ENCODE measurements around the gene ARHGAP22.

Gene ARHGAP22

GRCh38 chr10:48467669-48468068 is 137.2 kb downstream of the ARHGAP22 start:
- DNase-seq (ENCODE audit: low read depth in 2 of 2, low spot score in 1 of 2), result no peak

- DNase-seq (ENCODE audit: low read depth in 2 of 2, low spot score in 1 of 2), result no peak
These were observed 138.1 kb downstream of the ARHGAP22 start for GRCh38 chr10:48466611-48467240.

- DNase-seq (ENCODE audit: low read depth in 2 of 2, low spot score in 1 of 2), result no peak
These were observed 138.9 kb downstream of the ARHGAP22 start for GRCh38 chr10:48465860-48466521.

GRCh38 chr10:48464871-48465736 is 139.8 kb downstream of the ARHGAP22 start:
- DNase-seq (ENCODE audit: low read depth in 2 of 2, low spot score in 1 of 2), result no peak

- no peak for DNase-seq (ENCODE audit: low read depth in 2 of 2, low spot score in 1 of 2)
These were observed 140.6 kb downstream of the ARHGAP22 start for GRCh38 chr10:48464121-48464870.

GRCh38 chr10:48463318-48464003 is 141.4 kb downstream of the ARHGAP22 start:
- no peak for DNase-seq (ENCODE audit: low read depth in 2 of 2, low spot score in 1 of 2)

- DNase-seq (ENCODE audit: low read depth in 2 of 2, low spot score in 1 of 2), result no peak
These were observed 142.3 kb downstream of the ARHGAP22 start for GRCh38 chr10:48462482-48463020.

GRCh38 chr10:48461623-48462481 is 143.0 kb downstream of the ARHGAP22 start:
- DNase-seq (ENCODE audit: low read depth in 2 of 2, low spot score in 1 of 2), result no peak

- DNase-seq (ENCODE audit: low read depth in 2 of 2, low spot score in 1 of 2), result no peak
These were observed 144.7 kb downstream of the ARHGAP22 start for GRCh38 chr10:48460182-48460581.

GRCh38 chr10:48459270-48460150 is 145.4 kb downstream of the ARHGAP22 start:
- no peak for DNase-seq (ENCODE audit: low read depth in 2 of 2, low spot score in 1 of 2)

- no peak for DNase-seq (ENCODE audit: low read depth in 2 of 2, low spot score in 1 of 2)
These were observed 146.2 kb downstream of the ARHGAP22 start for GRCh38 chr10:48458662-48459048.

- no peak for DNase-seq (ENCODE audit: low read depth in 2 of 2, low spot score in 1 of 2)
These were observed 146.8 kb downstream of the ARHGAP22 start for GRCh38 chr10:48457949-48458661.

GRCh38 chr10:48456808-48457761 is 147.8 kb downstream of the ARHGAP22 start:
- no peak for DNase-seq (ENCODE audit: low read depth in 2 of 2, low spot score in 1 of 2)

- no peak for DNase-seq (ENCODE audit: low read depth in 2 of 2, low spot score in 1 of 2)
These were observed 148.5 kb downstream of the ARHGAP22 start for GRCh38 chr10:48456361-48456804.

GRCh38 chr10:48455392-48456151 is 149.3 kb downstream of the ARHGAP22 start:
- no peak for DNase-seq (ENCODE audit: low read depth in 2 of 2, low spot score in 1 of 2)

GRCh38 chr10:48455055-48455391 is 149.8 kb downstream of the ARHGAP22 start:
- DNase-seq (ENCODE audit: low read depth in 2 of 2, low spot score in 1 of 2), result no peak

Measured in stimulated activated CD8-positive, alpha-beta memory T cell treated with anti-CD3 and anti-CD28 coated beads, Interleukin-4, amount 100 ng/mL, for 1 hour (primary cell).